Vagina (tissue), 2 donors: Measurements from ENCODE around the gene SLC27A2. TPM values are rescaled to one million over a fixed set of nuclear protein-coding genes. Genes with fewer than 3 reads are reported as not detected.

ENCODE experiments used
- DNase-seq, 2 donors: peaks; one replicate each; pipeline ENCODE4 v3.0.0-alpha.2; 2017; ENCODE audit errors: extremely low spot score in 2 of 2
- H3K27ac ChIP-seq: fragments of 200-600 bp; sonication (generic); one replicate; pipeline ENCODE4 v1.5.1; 2019
- H3K27me3 ChIP-seq: fragments of 200-600 bp; sonication (generic); one replicate; pipeline ENCODE4 v1.5.1; 2019
- H3K36me3 ChIP-seq, 2 donors: fragments of 200-600 bp; sonication (generic); one replicate each; pipeline ENCODE4 v1.5.1; 2017 to 2019
- H3K4me1 ChIP-seq: fragments of 200-600 bp; sonication (generic); one replicate; pipeline ENCODE4 v1.5.1; 2019
- H3K4me3 ChIP-seq, 2 donors: fragments of 200-600 bp; sonication (generic); 1 replicate in 1 of 2; 2 replicates in 1 of 2; pipeline ENCODE4 v1.5.1; 2016 to 2019
- H3K9me3 ChIP-seq: fragments of 200-600 bp; sonication (generic); one replicate; pipeline ENCODE4 v1.5.1; 2019
- POLR2A ChIP-seq, 2 donors: fragments of 450-650 bp; IDR thresholded peaks; one replicate each; pipeline ENCODE4 v1.6.1; 2017; ENCODE audit warnings: antibody characterized with exemption in 2 of 2, mild to moderate bottlenecking in 2 of 2, moderate library complexity in 2 of 2
- POLR2AphosphoS5 ChIP-seq, 2 donors: sonication (generic); formaldehyde crosslinking; IDR thresholded peaks; one replicate each; pipeline ENCODE4 v1.9.0; 2017; ENCODE audit warnings: antibody characterized with exemption in 2 of 2, mild to moderate bottlenecking in 2 of 2, low read depth in 1 of 2; ENCODE audit not compliant: insufficient read depth in 1 of 2
- intact Hi-C: fragments of 100-400 bp; cut with DNase I; formaldehyde crosslinking; loops from one replicate; pipeline ENCODE4 v1.15.1; 2023
- total RNA-seq: library from RNA; depleted of rRNA; stranded (reverse); fragments of >200 nt; gene quantifications from one replicate; pipeline ENCODE4 v1.2.3, GENCODE V29; 2016
- TF ChIP-seq, protein P1 (sequence below), 3 experiments: fragments of 450-650 bp in 2 of 3; fragments of 200-600 bp in 1 of 3; sonication (generic) in 1 of 3; IDR thresholded peaks; one replicate each; pipeline ENCODE4 v1.5.1; 2017 to 2019; ENCODE audit warnings: antibody characterized with exemption in 3 of 3, mild to moderate bottlenecking in 2 of 3, moderate library complexity in 2 of 3

SLC27A2 gene
- total RNA-seq, 1 donor from 2014 or later, result 3.2 TPM

GRCh38 chr15:50275091-50275490, 93.1 kb downstream of the SLC27A2 start:
- H3K9me3 ChIP-seq, result no peaks in the 10 kb centered on the region
- TF ChIP-seq, protein P1, sequence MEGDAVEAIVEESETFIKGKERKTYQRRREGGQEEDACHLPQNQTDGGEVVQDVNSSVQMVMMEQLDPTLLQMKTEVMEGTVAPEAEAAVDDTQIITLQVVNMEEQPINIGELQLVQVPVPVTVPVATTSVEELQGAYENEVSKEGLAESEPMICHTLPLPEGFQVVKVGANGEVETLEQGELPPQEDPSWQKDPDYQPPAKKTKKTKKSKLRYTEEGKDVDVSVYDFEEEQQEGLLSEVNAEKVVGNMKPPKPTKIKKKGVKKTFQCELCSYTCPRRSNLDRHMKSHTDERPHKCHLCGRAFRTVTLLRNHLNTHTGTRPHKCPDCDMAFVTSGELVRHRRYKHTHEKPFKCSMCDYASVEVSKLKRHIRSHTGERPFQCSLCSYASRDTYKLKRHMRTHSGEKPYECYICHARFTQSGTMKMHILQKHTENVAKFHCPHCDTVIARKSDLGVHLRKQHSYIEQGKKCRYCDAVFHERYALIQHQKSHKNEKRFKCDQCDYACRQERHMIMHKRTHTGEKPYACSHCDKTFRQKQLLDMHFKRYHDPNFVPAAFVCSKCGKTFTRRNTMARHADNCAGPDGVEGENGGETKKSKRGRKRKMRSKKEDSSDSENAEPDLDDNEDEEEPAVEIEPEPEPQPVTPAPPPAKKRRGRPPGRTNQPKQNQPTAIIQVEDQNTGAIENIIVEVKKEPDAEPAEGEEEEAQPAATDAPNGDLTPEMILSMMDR (IDR thresholded peaks at IDR 0.05), result no peak
- TF ChIP-seq POLR2A (IDR thresholded peaks at IDR 0.05) (no peak), POLR2AphosphoS5 (IDR thresholded peaks at IDR 0.05; ENCODE audit: insufficient read depth in 1 of 2, low read depth in 1 of 2) (no peak)
- no peak for DNase-seq
- no peaks in the 10 kb centered on the region for H3K36me3 ChIP-seq
- no peak overlapping the region for H3K27ac ChIP-seq
- no peaks in the 10 kb centered on the region for H3K4me1 ChIP-seq
- intact Hi-C loops, result no loop called here
- no peak overlapping the region for H3K4me3 ChIP-seq
- H3K27me3 ChIP-seq, result no peaks in the 10 kb centered on the region

- no peak overlapping the region for H3K4me3 ChIP-seq
- no peaks in the 10 kb centered on the region for H3K4me1 ChIP-seq
- no peak for DNase-seq
- no peaks in the 10 kb centered on the region for H3K9me3 ChIP-seq
- no peak for TF ChIP-seq POLR2AphosphoS5 (IDR thresholded peaks at IDR 0.05; ENCODE audit: insufficient read depth in 1 of 2, low read depth in 1 of 2)
- TF ChIP-seq POLR2A (IDR thresholded peaks at IDR 0.05), result no peak
- TF ChIP-seq, protein P1 (IDR thresholded peaks at IDR 0.05), result no peak
- H3K27me3 ChIP-seq, result no peaks in the 10 kb centered on the region
- intact Hi-C loops, result no loop called here
- no peaks in the 10 kb centered on the region for H3K36me3 ChIP-seq
- H3K27ac ChIP-seq, result no peak overlapping the region
Observed at GRCh38 chr15:50275908-50276307, 93.9 kb downstream of the SLC27A2 start.

- H3K9me3 ChIP-seq, result no peaks in the 10 kb centered on the region
- no peaks in the 10 kb centered on the region for H3K4me1 ChIP-seq
- TF ChIP-seq, protein P1 (IDR thresholded peaks at IDR 0.05), result no peak
- TF ChIP-seq POLR2AphosphoS5 (IDR thresholded peaks at IDR 0.05; ENCODE audit: insufficient read depth in 1 of 2, low read depth in 1 of 2), result no peak
- TF ChIP-seq POLR2A (IDR thresholded peaks at IDR 0.05), result no peak
- no peak overlapping the region for H3K27ac ChIP-seq
- H3K4me3 ChIP-seq, result no peak overlapping the region
- no peak for DNase-seq
- intact Hi-C loops, result no loop called here
- no peaks in the 10 kb centered on the region for H3K36me3 ChIP-seq
- no peaks in the 10 kb centered on the region for H3K27me3 ChIP-seq
Observed at GRCh38 chr15:50277370-50277769, 95.4 kb downstream of the SLC27A2 start.

DNA sequence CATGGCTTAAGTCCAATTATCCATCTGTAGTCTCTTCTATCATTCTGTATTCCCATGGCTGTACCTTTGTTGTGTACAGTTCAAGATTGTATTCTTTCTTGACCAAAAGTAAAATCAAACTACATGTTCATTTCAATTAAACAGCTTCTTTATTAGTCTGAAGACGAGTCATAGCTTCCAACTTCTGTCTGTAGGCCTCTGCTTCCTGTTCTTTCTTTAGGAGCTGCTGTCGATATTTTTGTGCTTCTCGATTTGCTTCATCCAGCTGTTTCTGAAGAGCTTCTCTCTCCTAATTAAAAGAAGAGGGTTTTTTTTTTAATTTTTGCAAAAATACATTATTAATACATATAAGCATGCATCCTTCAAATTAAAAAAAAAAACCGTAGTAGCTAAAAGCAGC, 96.5 kb downstream of the SLC27A2 start:
- no peaks in the 10 kb centered on the region for H3K27me3 ChIP-seq
- intact Hi-C loops, result no loop called here
- TF ChIP-seq POLR2AphosphoS5 (IDR thresholded peaks at IDR 0.05; ENCODE audit: insufficient read depth in 1 of 2, low read depth in 1 of 2), result no peak
- no peak for TF ChIP-seq POLR2A (IDR thresholded peaks at IDR 0.05)
- TF ChIP-seq, protein P1 (IDR thresholded peaks at IDR 0.05), result no peak
- H3K27ac ChIP-seq, result no peak overlapping the region
- H3K4me1 ChIP-seq, result no peaks in the 10 kb centered on the region
- no peak for DNase-seq
- H3K36me3 ChIP-seq, result no peaks in the 10 kb centered on the region
- H3K4me3 ChIP-seq, result no peak overlapping the region
- no peaks in the 10 kb centered on the region for H3K9me3 ChIP-seq

GRCh38 chr15:50280271-50280670, 98.3 kb downstream of the SLC27A2 start:
- Histone ChIP-seq H3K27me3 (no peaks in the 10 kb centered on the region), H3K4me1 (no peaks in the 10 kb centered on the region), H3K9me3 (no peaks in the 10 kb centered on the region), H3K36me3 (peaks cover 0 to 5% of the 10 kb centered on the region in 2 donors), H3K27ac (no peak overlapping the region), H3K4me3 (no peak overlapping the region)
- TF ChIP-seq POLR2A (IDR thresholded peaks at IDR 0.05), result no peak
- TF ChIP-seq, protein P1 (IDR thresholded peaks at IDR 0.05), result no peak
- TF ChIP-seq POLR2AphosphoS5 (IDR thresholded peaks at IDR 0.05; ENCODE audit: insufficient read depth in 1 of 2, low read depth in 1 of 2), result no peak
- no peak for DNase-seq
- intact Hi-C loops, result no loop called here
